Stimulated activated CD4-positive, alpha-beta T cell treated with anti-CD3 and anti-CD28 coated beads, TNF-alpha, amount 100 ng/mL, for 48 hours (primary cell): ENCODE data around the gene EIPR1.

ENCODE experiments used
- DNase-seq, 3 donors: peaks; one replicate each; pipeline ENCODE4 v3.0.0-alpha.2; 2020; ENCODE audit warnings: low read depth in 3 of 3

Gene EIPR1

GRCh38 chr2:3324036-3324386 is 53.6 kb downstream of the EIPR1 start:
- DNase-seq: no peak

GRCh38 chr2:3323360-3324035 is 54.1 kb downstream of the EIPR1 start:
- no peak for DNase-seq

DNA sequence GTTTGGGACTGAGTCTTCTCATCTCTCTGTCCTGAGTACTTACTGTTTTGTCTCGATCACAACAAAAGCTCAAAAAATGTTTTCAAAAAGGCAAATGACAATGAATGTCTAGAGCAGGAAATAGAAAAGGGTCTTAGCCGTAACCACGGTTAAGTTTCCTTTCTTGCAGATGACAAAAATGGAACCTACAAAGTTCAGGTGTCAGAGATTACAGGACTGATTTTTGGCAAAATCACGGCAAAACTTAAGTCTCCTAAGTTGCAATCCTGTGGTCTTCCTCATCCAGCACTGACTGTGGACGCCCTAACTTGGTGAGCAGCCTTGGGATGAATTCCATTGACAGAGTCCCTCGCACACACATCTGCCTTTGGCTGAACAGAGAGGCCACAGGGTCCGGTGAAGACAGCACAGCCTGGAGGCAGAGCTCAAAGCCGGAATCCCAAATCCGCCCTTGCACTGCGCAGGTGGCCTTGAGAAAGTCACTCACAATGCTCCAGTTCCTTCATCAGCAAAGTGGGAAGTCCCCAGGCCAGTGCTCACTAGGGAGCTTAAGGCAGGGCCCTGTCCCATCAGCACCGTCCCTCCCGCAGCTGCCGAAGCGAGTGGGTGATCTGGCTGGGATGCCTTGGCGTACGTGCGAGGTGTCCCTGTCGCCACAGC is 55.2 kb downstream of the EIPR1 start:
- no peak for DNase-seq

GRCh38 chr2:3321825-3322224 is 55.8 kb downstream of the EIPR1 start:
- no peak for DNase-seq

DNA sequence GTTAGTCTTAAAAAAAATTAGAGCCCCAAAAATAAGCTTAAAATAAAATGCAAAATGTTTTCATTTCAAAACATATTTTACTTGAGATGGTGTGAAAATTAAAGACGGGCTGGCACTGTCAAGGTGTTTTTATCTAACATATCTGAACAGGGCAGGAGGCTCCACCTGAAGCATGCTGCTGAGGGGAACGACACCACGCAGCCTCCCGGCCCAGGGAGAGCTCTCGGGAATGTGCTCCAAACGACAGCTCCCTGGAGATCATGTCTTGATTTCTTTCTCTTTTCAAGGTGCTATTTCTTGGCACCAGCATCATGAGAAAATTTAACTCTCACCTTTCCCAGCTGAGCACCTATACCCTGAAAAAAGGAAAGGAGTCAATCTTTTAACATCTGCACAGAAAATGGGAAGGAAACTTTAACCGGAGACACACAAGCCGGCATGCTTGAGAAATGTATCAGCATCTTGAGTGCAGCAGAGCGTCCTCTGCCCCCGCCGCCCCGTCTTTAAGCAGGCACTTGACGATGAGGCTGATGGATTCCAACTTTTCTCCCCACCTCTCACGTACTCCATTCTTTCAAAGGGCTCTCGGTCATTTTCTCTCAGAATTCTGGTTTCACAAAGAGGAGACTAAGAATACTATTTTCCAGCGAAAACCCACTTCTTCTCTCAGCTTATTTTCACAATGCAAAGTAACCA is 56.6 kb downstream of the EIPR1 start:
- no peak for DNase-seq

DNA sequence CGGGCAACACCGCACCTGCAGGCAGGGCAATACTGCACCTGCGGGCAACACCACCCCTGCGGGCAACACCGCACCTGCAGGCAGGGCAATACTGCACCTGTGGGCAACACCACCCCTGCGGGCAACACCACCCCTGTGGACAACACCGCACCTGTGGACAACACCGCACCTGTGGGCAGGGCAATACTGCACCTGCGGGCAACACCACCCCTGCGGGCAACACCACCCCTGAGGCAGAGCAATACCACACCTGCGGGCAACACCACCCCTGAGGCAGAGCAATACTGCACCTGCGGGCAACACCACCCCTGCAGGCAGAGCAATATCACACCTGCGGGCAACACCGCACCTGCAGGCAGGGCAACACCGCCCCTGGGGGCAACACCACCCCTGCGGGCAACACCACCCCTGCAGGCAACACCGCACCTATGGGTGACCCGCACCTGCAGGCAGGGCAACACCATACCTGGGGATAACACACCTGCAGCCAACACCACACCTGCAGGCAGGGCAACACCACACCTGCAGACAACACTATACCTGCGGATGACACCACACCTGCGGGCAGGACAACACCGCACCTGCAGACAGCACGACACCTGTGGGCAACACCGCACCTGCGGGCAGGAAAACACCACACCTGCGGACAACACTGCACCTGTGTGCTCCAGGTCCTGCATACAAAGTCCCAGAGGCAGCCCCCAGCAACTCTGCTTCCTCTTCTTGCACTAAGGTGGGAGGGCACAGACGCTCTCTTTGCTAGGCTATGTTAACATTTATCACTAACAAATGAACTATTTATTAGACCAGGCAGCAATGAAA is 57.7 kb downstream of the EIPR1 start:
- no peak for DNase-seq

GRCh38 chr2:3319134-3319533 is 58.5 kb downstream of the EIPR1 start:
- no peak for DNase-seq

- DNase-seq: no peak
Measured at GRCh38 chr2:3317871-3318590, 59.6 kb downstream of the EIPR1 start.

DNA sequence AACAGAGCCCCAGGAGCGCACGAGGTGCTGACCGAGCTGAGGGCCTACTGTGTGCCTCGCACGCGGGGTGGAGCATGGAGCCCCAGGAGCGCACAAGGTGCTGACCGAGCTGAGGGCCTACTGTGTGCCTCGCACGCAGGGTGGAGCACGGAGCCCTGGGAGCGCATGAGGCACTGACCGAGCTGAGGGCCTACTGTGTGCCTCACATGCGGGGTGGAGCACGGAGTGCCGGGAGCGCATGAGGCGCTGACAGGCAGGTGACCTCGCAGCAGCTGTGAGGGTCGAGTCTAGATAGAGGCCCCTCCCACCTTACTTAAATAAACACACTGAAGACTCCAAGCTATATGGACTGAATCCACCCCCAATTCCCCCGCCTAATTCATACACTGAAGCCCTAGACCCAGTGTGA is 60.3 kb downstream of the EIPR1 start:
- DNase-seq: no peak

- no peak for DNase-seq
Measured at GRCh38 chr2:3316456-3317276, 61.0 kb downstream of the EIPR1 start.

DNA sequence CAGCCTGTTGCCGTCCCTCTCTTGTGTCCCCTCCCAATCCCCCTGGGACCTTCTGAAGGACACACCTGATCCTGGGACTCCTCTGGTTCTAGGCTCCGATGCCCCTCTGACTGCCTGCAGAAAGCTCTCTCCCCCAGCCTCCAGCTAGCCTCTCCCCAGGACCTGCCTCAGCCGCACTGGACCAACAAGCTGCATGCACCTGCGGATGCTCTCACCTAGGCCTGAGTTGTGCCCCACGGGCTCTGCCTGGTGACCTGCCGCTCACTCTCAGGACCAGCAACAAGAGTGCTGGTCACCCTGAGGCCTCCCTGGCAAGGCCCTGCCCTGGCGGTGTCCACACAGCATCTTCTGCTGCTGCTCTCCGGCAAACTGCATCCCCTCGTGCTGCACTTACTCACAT is 63.0 kb downstream of the EIPR1 start:
- DNase-seq: no peak

GRCh38 chr2:3313781-3314375 is 63.7 kb downstream of the EIPR1 start:
- no peak for DNase-seq

DNA sequence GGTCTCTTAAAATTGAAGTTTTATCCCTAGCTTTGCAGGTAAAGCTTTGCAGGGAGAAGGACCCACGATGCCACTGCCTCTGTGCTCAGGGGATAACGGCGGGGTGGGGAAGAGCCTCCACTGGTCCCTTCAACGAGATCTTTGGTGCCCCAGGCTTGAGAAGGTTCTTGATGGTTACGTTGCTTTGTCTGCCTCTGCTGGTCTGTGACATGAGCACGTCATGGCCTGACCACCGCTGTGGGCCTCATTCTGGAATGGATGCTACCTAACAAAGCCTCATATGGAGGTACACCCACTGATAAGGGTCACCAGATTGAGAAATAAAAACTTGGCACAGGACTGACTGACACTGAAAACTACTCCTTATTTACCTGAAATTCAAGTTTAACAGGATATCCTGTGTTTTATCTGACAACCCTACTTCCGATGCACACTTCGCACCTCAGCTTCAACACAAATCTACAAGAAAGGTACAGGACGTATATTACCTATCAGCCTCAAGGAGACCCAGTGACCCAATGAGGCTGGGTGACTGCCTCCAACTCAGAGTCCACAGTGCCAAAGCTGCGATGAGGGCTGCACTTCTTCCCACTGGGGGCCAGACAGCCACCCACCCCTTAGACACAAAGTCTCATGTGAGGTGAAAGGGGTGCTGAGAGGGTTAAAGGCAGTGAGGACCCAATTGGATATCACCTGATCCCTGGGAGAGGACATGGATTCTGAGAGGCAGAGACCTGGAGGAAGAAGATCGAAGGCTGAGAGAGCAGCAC is 64.9 kb downstream of the EIPR1 start:
- no peak for DNase-seq

GRCh38 chr2:3311601-3312000 is 66.0 kb downstream of the EIPR1 start:
- DNase-seq: no peak

- no peak for DNase-seq
Measured at GRCh38 chr2:3309496-3310355, 67.9 kb downstream of the EIPR1 start.

DNA sequence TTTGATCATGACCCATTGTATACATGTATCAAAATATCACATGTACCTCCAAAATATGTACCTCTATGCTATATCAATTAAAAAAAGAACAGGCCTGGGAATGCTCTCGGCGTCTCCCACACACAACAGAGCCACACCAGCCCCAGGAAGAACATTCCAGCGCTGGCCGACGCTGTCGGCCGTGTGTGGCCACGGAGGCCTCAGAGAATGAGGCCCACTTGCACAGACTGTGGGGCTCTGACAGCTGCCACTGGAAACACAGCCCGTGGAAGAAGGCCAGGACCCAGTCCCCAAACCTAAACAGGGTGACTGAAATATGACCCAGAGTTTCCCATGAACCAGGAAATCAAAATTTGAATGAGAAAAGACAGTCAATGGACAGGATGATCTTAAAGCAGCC is 69.7 kb downstream of the EIPR1 start:
- no peak for DNase-seq

DNA sequence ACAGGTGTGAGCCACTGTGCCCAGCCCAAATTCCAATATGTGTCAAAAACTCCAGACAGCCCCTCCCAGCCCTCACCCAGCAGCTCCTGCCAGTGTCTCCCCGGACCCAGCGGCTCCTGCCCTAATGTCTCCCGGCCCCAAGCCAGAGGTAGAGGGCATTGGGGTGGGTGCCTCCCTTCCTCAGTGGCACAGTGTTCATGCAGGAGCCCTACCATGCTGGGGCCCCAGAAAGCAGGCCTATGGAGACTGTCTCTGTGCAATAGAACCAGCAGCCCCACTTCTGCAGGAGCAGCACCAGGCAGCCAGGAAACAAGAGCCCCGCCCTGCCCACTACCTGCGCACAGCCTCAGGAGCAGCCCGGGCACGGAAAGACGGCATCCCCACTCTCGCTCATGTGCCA is 70.4 kb downstream of the EIPR1 start:
- no peak for DNase-seq

DNA sequence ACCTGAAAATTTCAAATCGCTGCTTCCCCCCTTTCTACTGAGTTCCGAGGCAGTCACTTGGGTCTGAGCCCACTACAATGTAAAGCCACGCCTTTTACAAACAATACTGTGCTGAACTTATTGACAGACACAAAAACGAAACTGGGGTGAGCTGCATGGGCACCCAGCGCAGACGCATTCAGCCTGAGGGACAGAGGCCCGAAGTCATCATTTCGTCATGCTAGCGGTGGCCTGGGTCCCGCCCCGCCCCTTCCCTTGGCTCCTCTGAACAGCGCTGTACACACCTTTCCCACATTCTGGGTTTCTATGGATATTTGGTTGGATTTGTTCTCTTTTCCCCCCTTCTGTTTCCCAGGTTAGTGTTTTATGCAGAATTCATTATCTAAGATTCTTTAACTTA is 71.7 kb downstream of the EIPR1 start:
- no peak for DNase-seq

DNA sequence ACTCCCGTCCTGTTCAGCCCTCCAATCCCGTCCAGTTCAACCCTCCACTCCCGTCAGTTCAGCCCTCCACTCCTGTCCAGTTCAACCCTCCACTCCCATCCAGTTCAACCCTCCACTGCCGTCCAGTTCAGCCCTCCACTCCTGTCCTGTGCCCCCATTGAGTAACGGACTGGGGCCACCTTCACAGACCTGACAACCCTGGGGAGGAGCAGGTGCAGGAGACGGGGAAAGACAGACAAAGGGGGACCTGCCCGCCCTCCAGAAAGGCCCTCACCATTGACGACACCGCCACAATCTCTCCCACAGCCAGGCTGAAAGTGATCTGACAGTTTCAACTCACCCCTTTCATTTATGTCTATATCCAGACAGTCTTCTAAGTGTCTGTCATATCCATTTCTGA is 72.2 kb downstream of the EIPR1 start:
- DNase-seq: no peak
